Measurements from ENCODE around the gene IL17B.

Gene IL17B

GRCh38 chr5:149355688-149356087 lies 23.4 kb downstream of the IL17B start:
- H3K4me1 Mint-ChIP-seq, result peaks cover 17 to 30% of the 10 kb centered on the region in 2 donors
- peaks cover 20 to 48% of the 10 kb centered on the region in 2 donors for H3K36me3 Mint-ChIP-seq
- H3K4me3 Mint-ChIP-seq, result no peak overlapping the region
- ATAC-seq (replicated peaks) (no peak), DNase-seq (no peak)
- H3K27ac Mint-ChIP-seq, result no peak overlapping the region
- no peaks in the 10 kb centered on the region for H3K27me3 Mint-ChIP-seq
- H3K9me3 Mint-ChIP-seq, result no peaks in the 10 kb centered on the region

- H3K9me3 Mint-ChIP-seq, result no peaks in the 10 kb centered on the region
- ATAC-seq (replicated peaks), result no peak
- no peak overlapping the region for H3K4me3 Mint-ChIP-seq
- H3K27ac Mint-ChIP-seq, result no peak overlapping the region
- DNase-seq, result no peak
- peaks cover 31 to 61% of the 10 kb centered on the region in 2 donors for H3K36me3 Mint-ChIP-seq
- peaks cover 9 to 24% of the 10 kb centered on the region in 2 donors for H3K4me1 Mint-ChIP-seq
- H3K27me3 Mint-ChIP-seq, result no peaks in the 10 kb centered on the region
Observed at GRCh38 chr5:149353911-149354310, 25.2 kb downstream of the IL17B start.

GRCh38 chr5:149352169-149352568 lies 26.9 kb downstream of the IL17B start:
- no peak for ATAC-seq (replicated peaks)
- Mint-ChIP-seq H3K36me3 (peaks cover 36 to 71% of the 10 kb centered on the region in 2 donors), H3K27me3 (no peaks in the 10 kb centered on the region), H3K4me3 (no peak overlapping the region), H3K27ac (no peak overlapping the region), H3K4me1 (peaks cover 7 to 14% of the 10 kb centered on the region in 2 donors), H3K9me3 (no peaks in the 10 kb centered on the region)
- DNase-seq, result no peak

GRCh38 chr5:149349382-149349781 lies 29.7 kb downstream of the IL17B start:
- DNase-seq, result no peak
- H3K4me3 Mint-ChIP-seq, result no peak overlapping the region
- peaks cover 38 to 63% of the 10 kb centered on the region in 2 donors for H3K36me3 Mint-ChIP-seq
- H3K27me3 Mint-ChIP-seq, result no peaks in the 10 kb centered on the region
- no peak overlapping the region for H3K27ac Mint-ChIP-seq
- peaks cover 9 to 32% of the 10 kb centered on the region in 2 donors for H3K4me1 Mint-ChIP-seq
- no peaks in the 10 kb centered on the region for H3K9me3 Mint-ChIP-seq
- no peak for ATAC-seq (replicated peaks)

GRCh38 chr5:149348518-149348917 lies 30.6 kb downstream of the IL17B start:
- Mint-ChIP-seq H3K9me3 (no peaks in the 10 kb centered on the region), H3K4me1 (peaks cover 14 to 41% of the 10 kb centered on the region in 2 donors), H3K4me3 (no peak overlapping the region), H3K36me3 (peaks cover 38 to 58% of the 10 kb centered on the region in 2 donors), H3K27me3 (no peaks in the 10 kb centered on the region), H3K27ac (no peak overlapping the region)
- DNase-seq (no peak), ATAC-seq (replicated peaks) (no peak)

- peaks cover 14 to 36% of the 10 kb centered on the region in 2 donors for H3K4me1 Mint-ChIP-seq
- DNase-seq (no peak), ATAC-seq (replicated peaks) (peak; percentile 3 to 5)
- no peaks in the 10 kb centered on the region for H3K27me3 Mint-ChIP-seq
- peak overlapping the region; percentile 95 for H3K4me3 Mint-ChIP-seq
- peak overlapping the region; percentile 92 for H3K27ac Mint-ChIP-seq
- peaks cover 25 to 41% of the 10 kb centered on the region in 2 donors for H3K36me3 Mint-ChIP-seq
- H3K9me3 Mint-ChIP-seq, result no peaks in the 10 kb centered on the region
Observed at GRCh38 chr5:149345892-149346222, 33.2 kb downstream of the IL17B start.

- Mint-ChIP-seq H3K27ac (peak within 1 kb of the TSS; percentile 92), H3K36me3 (peaks cover 20 to 36% of the 10 kb centered on the region in 2 donors), H3K4me1 (peaks cover 14 to 36% of the 10 kb centered on the region in 2 donors), H3K27me3 (no peaks in the 10 kb centered on the region), H3K4me3 (peak within 1 kb of the TSS; percentile 95), H3K9me3 (no peaks in the 10 kb centered on the region)
- DNase-seq (peak; percentile 96), ATAC-seq (replicated peaks) (peak; percentile 97 to 98)
Observed at GRCh38 chr5:149345147-149345891, 33.8 kb downstream of the IL17B start, which contains the start of gene GRPEL2. Gene GRPEL2 (plus strand): TSS chr5:149345499. CDS start chr5:149345540, 41 bp downstream.

GRCh38 chr5:149344151-149344550 lies 34.9 kb downstream of the IL17B start:
- no peaks in the 10 kb centered on the region for H3K9me3 Mint-ChIP-seq
- H3K36me3 Mint-ChIP-seq, result peaks cover 11 to 26% of the 10 kb centered on the region in 2 donors
- H3K27ac Mint-ChIP-seq, result peak overlapping the region; percentile 26
- H3K4me1 Mint-ChIP-seq, result peaks cover 14 to 36% of the 10 kb centered on the region in 2 donors
- DNase-seq, result no peak
- peaks cover 0 to 5% of the 10 kb centered on the region in 2 donors for H3K27me3 Mint-ChIP-seq
- H3K4me3 Mint-ChIP-seq, result peak overlapping the region; percentile 95
- ATAC-seq (replicated peaks), result no peak

- no peaks in the 10 kb centered on the region for H3K9me3 Mint-ChIP-seq
- H3K4me1 Mint-ChIP-seq, result peaks cover 10 to 27% of the 10 kb centered on the region in 2 donors
- peaks cover 5 to 15% of the 10 kb centered on the region in 2 donors for H3K27me3 Mint-ChIP-seq
- DNase-seq, result no peak
- ATAC-seq (replicated peaks), result no peak
- no peak overlapping the region for H3K27ac Mint-ChIP-seq
- peaks cover 4 to 12% of the 10 kb centered on the region in 2 donors for H3K36me3 Mint-ChIP-seq
- no peak overlapping the region for H3K4me3 Mint-ChIP-seq
Observed at GRCh38 chr5:149341876-149342275, 37.2 kb downstream of the IL17B start.

- Mint-ChIP-seq H3K27ac (no peak overlapping the region), H3K9me3 (no peaks in the 10 kb centered on the region), H3K36me3 (peaks cover 4 to 12% of the 10 kb centered on the region in 2 donors), H3K4me3 (no peak overlapping the region), H3K27me3 (peaks cover 5 to 15% of the 10 kb centered on the region in 2 donors), H3K4me1 (peaks cover 8 to 20% of the 10 kb centered on the region in 2 donors)
- ATAC-seq (replicated peaks) (no peak), DNase-seq (no peak)
Observed at GRCh38 chr5:149340920-149341319, 38.2 kb downstream of the IL17B start.

- ATAC-seq (replicated peaks) (no peak), DNase-seq (no peak)
- H3K27me3 Mint-ChIP-seq, result peaks cover 5 to 19% of the 10 kb centered on the region in 2 donors
- no peak overlapping the region for H3K27ac Mint-ChIP-seq
- no peaks in the 10 kb centered on the region for H3K9me3 Mint-ChIP-seq
- peaks cover 0 to 3% of the 10 kb centered on the region in 2 donors for H3K36me3 Mint-ChIP-seq
- H3K4me3 Mint-ChIP-seq, result no peak overlapping the region
- H3K4me1 Mint-ChIP-seq, result no peaks in the 10 kb centered on the region
Observed at GRCh38 chr5:149338364-149338763, 40.7 kb downstream of the IL17B start.

GRCh38 chr5:149337736-149338135 lies 41.4 kb downstream of the IL17B start:
- Mint-ChIP-seq H3K27me3 (peaks cover 5 to 19% of the 10 kb centered on the region in 2 donors), H3K4me3 (no peak overlapping the region), H3K4me1 (no peaks in the 10 kb centered on the region), H3K27ac (no peak overlapping the region), H3K36me3 (no peaks in the 10 kb centered on the region), H3K9me3 (no peaks in the 10 kb centered on the region)
- ATAC-seq (replicated peaks) (no peak), DNase-seq (no peak)

- no peak overlapping the region for H3K4me3 Mint-ChIP-seq
- peaks cover 5 to 14% of the 10 kb centered on the region in 2 donors for H3K27me3 Mint-ChIP-seq
- no peak overlapping the region for H3K27ac Mint-ChIP-seq
- no peaks in the 10 kb centered on the region for H3K9me3 Mint-ChIP-seq
- H3K4me1 Mint-ChIP-seq, result no peaks in the 10 kb centered on the region
- DNase-seq (no peak), ATAC-seq (replicated peaks) (no peak)
- no peaks in the 10 kb centered on the region for H3K36me3 Mint-ChIP-seq
Observed at GRCh38 chr5:149333711-149334443, 45.2 kb downstream of the IL17B start.

GRCh38 chr5:149328177-149328576 lies 50.9 kb downstream of the IL17B start:
- Mint-ChIP-seq H3K9me3 (no peaks in the 10 kb centered on the region), H3K4me3 (no peak overlapping the region), H3K27me3 (no peaks in the 10 kb centered on the region), H3K36me3 (peaks cover 0 to 2% of the 10 kb centered on the region in 2 donors), H3K27ac (no peak overlapping the region), H3K4me1 (no peaks in the 10 kb centered on the region)
- ATAC-seq (replicated peaks), result no peak
- DNase-seq, result no peak

GRCh38 chr5:149326611-149327010 lies 52.5 kb downstream of the IL17B start:
- H3K27me3 Mint-ChIP-seq, result no peaks in the 10 kb centered on the region
- ATAC-seq (replicated peaks) (no peak), DNase-seq (no peak)
- H3K4me1 Mint-ChIP-seq, result no peaks in the 10 kb centered on the region
- H3K36me3 Mint-ChIP-seq, result peaks cover 0 to 2% of the 10 kb centered on the region in 2 donors
- no peak overlapping the region for H3K27ac Mint-ChIP-seq
- no peaks in the 10 kb centered on the region for H3K9me3 Mint-ChIP-seq
- H3K4me3 Mint-ChIP-seq, result no peak overlapping the region

All from stimulated activated naive B cell treated with anti-CD40 and anti-IgM and Interleukin-4, amounts not matched to agents 10 μg/mL and 1 μg/mL and 100 μg/mL, for 72 hours (primary cell).